IMR-90 (cell line): ENCODE data around the gene TKFC. TPM values are rescaled to one million over a fixed set of nuclear protein-coding genes. Genes with fewer than 3 reads are reported as not detected.

Experiments
- ATAC-seq: fragments of 200-7000 bp; cut with Tn5 transposase; 2 replicates; pipeline ENCODE4 v1.9.1; 2020; ENCODE audit warnings: low read depth, mild to moderate bottlenecking, moderate library complexity
- BruUV-seq: library from RNA; stranded (reverse); fragments of 400-500 nt; replicated peaks from 2 replicates; lab custom pipeline; 2021; lab: Mats Ljungman, UMichigan
- CTCF ChIA-PET: fragments of 300-600 bp; formaldehyde crosslinking; extraction: SDS; loops from one replicate; lab custom pipeline; 2021; ENCODE audit warnings: antibody characterized with exemption; lab: Yijun Ruan, JAX
- POLR2A ChIA-PET: fragments of 300-600 bp; sonication (Branson Sonifier 250); formaldehyde crosslinking; loops from one replicate; lab custom pipeline; 2022; ENCODE audit warnings: antibody characterized with exemption; ENCODE audit not compliant: unreplicated experiment; lab: Charles Lee
- DNase-seq: peaks from one replicate; pipeline ENCODE4 v3.0.0; 2013
- H2AFZ ChIP-seq: replicated peaks from 2 replicates; pipeline ENCODE3; 2013; ENCODE audit warnings: low read length, mild to moderate bottlenecking; ENCODE audit not compliant: poor library complexity
- H2AK5ac ChIP-seq: 2 replicates; pipeline ENCODE4 v1.6.1; 2013; ENCODE audit warnings: low read depth, low read length, inconsistent platforms
- H2AK9ac ChIP-seq: replicated peaks from 2 replicates; pipeline ENCODE3; 2013; ENCODE audit warnings: mild to moderate bottlenecking, low read depth, low read length, moderate library complexity; ENCODE audit not compliant: poor library complexity
- H2BK120ac ChIP-seq: 2 replicates; pipeline ENCODE4 v1.6.1; 2013; ENCODE audit warnings: low read depth, low read length, inconsistent platforms
- H2BK15ac ChIP-seq: 3 replicates; pipeline ENCODE4 v1.6.1; 2013; ENCODE audit warnings: low read depth, low read length, inconsistent platforms
- H2BK20ac ChIP-seq: 2 replicates; pipeline ENCODE4 v1.6.1; 2013; ENCODE audit warnings: low read depth, mild to moderate bottlenecking, inconsistent platforms, low read length, moderate library complexity
- H2BK5ac ChIP-seq: 2 replicates; pipeline ENCODE4 v1.6.1; 2013; ENCODE audit warnings: mild to moderate bottlenecking, low read depth, low read length, inconsistent platforms; ENCODE audit not compliant: poor library complexity, severe bottlenecking
- H3K14ac ChIP-seq: replicated peaks from 2 replicates; pipeline ENCODE4 v1.6.1; 2013; ENCODE audit warnings: low read depth, low read length, inconsistent platforms
- H3K18ac ChIP-seq: 2 replicates; pipeline ENCODE4 v1.6.1; 2013; ENCODE audit warnings: low read depth, low read length, control low read depth
- H3K23ac ChIP-seq: 2 replicates; pipeline ENCODE4 v1.6.1; 2013; ENCODE audit warnings: low read depth, low read length, inconsistent platforms
- H3K27ac ChIP-seq: 2 replicates; pipeline ENCODE4 v1.5.1; 2013; ENCODE audit warnings: mild to moderate bottlenecking, control low read depth, low read length; ENCODE audit not compliant: insufficient read depth
- H3K27me3 ChIP-seq: 2 replicates; pipeline ENCODE4 v1.6.1; 2013; ENCODE audit warnings: low read length; ENCODE audit not compliant: control insufficient read depth, insufficient read depth
- H3K36me3 ChIP-seq: 2 replicates; pipeline ENCODE4 v1.6.1; 2013; ENCODE audit warnings: low read length, mixed read lengths; ENCODE audit not compliant: control insufficient read depth, insufficient read depth
- H3K4ac ChIP-seq: 2 replicates; pipeline ENCODE4 v1.6.1; 2013; ENCODE audit warnings: low read depth, low read length, inconsistent platforms
- H3K4me1 ChIP-seq: 2 replicates; pipeline ENCODE4 v1.6.1; 2013; ENCODE audit warnings: low read length, mixed read lengths; ENCODE audit not compliant: control insufficient read depth, insufficient read depth
- H3K4me2 ChIP-seq: 2 replicates; pipeline ENCODE4 v1.6.1; 2013; ENCODE audit warnings: low read depth, mild to moderate bottlenecking, control low read depth, low read length, moderate library complexity
- H3K4me3 ChIP-seq: 2 replicates; pipeline ENCODE4 v1.5.1; 2013; ENCODE audit warnings: low read depth, mild to moderate bottlenecking, control low read depth, low read length, moderate library complexity; ENCODE audit not compliant: insufficient read depth
- H3K56ac ChIP-seq: 2 replicates; pipeline ENCODE4 v1.6.1; 2013; ENCODE audit warnings: low read length, inconsistent platforms; ENCODE audit not compliant: insufficient read depth; ENCODE audit errors: extremely low read depth
- H3K79me1 ChIP-seq, 2 experiments: 2 replicates each; pipeline ENCODE4 v1.6.1; 2013; ENCODE audit warnings: low read length in 2 of 2, inconsistent platforms in 1 of 2, low read depth in 1 of 2
- H3K9ac ChIP-seq: 2 replicates; pipeline ENCODE4 v1.6.1; 2013; ENCODE audit warnings: low read depth, low read length, control low read depth
- H3K9me1 ChIP-seq: 2 replicates; pipeline ENCODE4 v1.6.1; 2013; ENCODE audit warnings: low read length, inconsistent platforms; ENCODE audit not compliant: insufficient read depth
- H3K9me3 ChIP-seq: 2 replicates; pipeline ENCODE4 v1.6.1; 2013; ENCODE audit warnings: low read length; ENCODE audit not compliant: control insufficient read depth, insufficient read depth
- H4K20me1 ChIP-seq: 2 replicates; pipeline ENCODE4 v1.6.1; 2013; ENCODE audit warnings: low read length, inconsistent platforms; ENCODE audit not compliant: insufficient read depth
- H4K5ac ChIP-seq: 2 replicates; pipeline ENCODE4 v1.6.1; 2013; ENCODE audit warnings: mild to moderate bottlenecking, low read depth, low read length, control low read depth
- H4K8ac ChIP-seq, 2 experiments: 2 replicates each; pipeline ENCODE4 v1.6.1; 2013; ENCODE audit warnings: low read depth in 2 of 2, low read length in 2 of 2, control low read depth in 1 of 2, inconsistent platforms in 1 of 2
- H4K91ac ChIP-seq: 2 replicates; pipeline ENCODE4 v1.6.1; 2013; ENCODE audit warnings: low read depth, low read length, inconsistent platforms; ENCODE audit not compliant: insufficient read depth
- BHLHE40 ChIP-seq: fragments of 150-350 bp; IDR thresholded peaks from 2 replicates; pipeline ENCODE4 v1.6.1; 2016; ENCODE audit warnings: mild to moderate bottlenecking, low read depth, low read length
- CEBPB ChIP-seq: IDR thresholded peaks from 2 replicates; pipeline ENCODE4 v1.6.1; 2012; ENCODE audit warnings: low read depth, low read length, improper control_type of control experiment
- CHD1 ChIP-seq: IDR thresholded peaks from 2 replicates; pipeline ENCODE4 v1.6.1; 2012; ENCODE audit warnings: low read depth, low read length, improper control_type of control experiment
- MAFK ChIP-seq: IDR thresholded peaks from 2 replicates; pipeline ENCODE4 v1.6.1; 2012; ENCODE audit warnings: low read depth, low read length, improper control_type of control experiment
- MAZ ChIP-seq: IDR thresholded peaks from 2 replicates; pipeline ENCODE4 v1.6.1; 2012; ENCODE audit warnings: low read depth, mild to moderate bottlenecking, low read length, improper control_type of control experiment, moderate library complexity, borderline replicate concordance
- MXI1 ChIP-seq: IDR thresholded peaks from 2 replicates; pipeline ENCODE4 v1.6.1; 2012; ENCODE audit warnings: low read depth, mild to moderate bottlenecking, low read length, moderate library complexity, borderline replicate concordance
- NFE2L2 ChIP-seq: fragments of 150-350 bp; IDR thresholded peaks from 2 replicates; pipeline ENCODE4 v1.6.1; 2016; ENCODE audit warnings: low read depth, mild to moderate bottlenecking, low read length
- POLR2A ChIP-seq: IDR thresholded peaks from 2 replicates; pipeline ENCODE4 v1.6.1; 2012; ENCODE audit warnings: mild to moderate bottlenecking, low read depth, low read length
- RAD21 ChIP-seq: IDR thresholded peaks from 2 replicates; pipeline ENCODE4 v1.6.1; 2012; ENCODE audit warnings: low read length, improper control_type of control experiment
- RCOR1 ChIP-seq: IDR thresholded peaks from 2 replicates; pipeline ENCODE4 v1.6.1; 2012; ENCODE audit warnings: mild to moderate bottlenecking, low read length, improper control_type of control experiment; ENCODE audit not compliant: insufficient replicate concordance
- RFX5 ChIP-seq: IDR thresholded peaks from 2 replicates; pipeline ENCODE4 v1.8.0; 2012; ENCODE audit warnings: low read depth, mild to moderate bottlenecking, low read length, moderate library complexity
- SMC3 ChIP-seq: fragments of 150-350 bp; IDR thresholded peaks from 2 replicates; pipeline ENCODE4 v1.6.1; 2016; ENCODE audit warnings: low read depth, mild to moderate bottlenecking, antibody characterized with exemption, low read length, moderate library complexity
- WGBS, 2 experiments: methylation state at CpG; one replicate each; pipeline versions ENCODE4 v1.1.5 to v1.1.7; 2013; ENCODE audit warnings: missing lambda C conversion rate in 2 of 2; ENCODE audit not compliant: insufficient read length in 1 of 2; ENCODE audit errors: extremely low coverage in 2 of 2; 5-methylcytosine and 5-hydroxymethylcytosine counted together
- dilution Hi-C: fragments of 300-500 bp; cut with HindIII; formaldehyde crosslinking; loops from one replicate; pipeline ENCODE4 v1.14.3; 2018; ENCODE audit warnings: low sequenced_read_pairs; ENCODE audit not compliant: unreplicated experiment
- in situ Hi-C: fragments of 300-500 bp; cut with MboI; formaldehyde crosslinking; loops from 3 replicates; pipeline ENCODE4 v1.14.3; 2019; ENCODE audit warnings: low sequenced_read_pairs, inconsistent platforms, mixed read lengths
- intact Hi-C: fragments of 100-400 bp; cut with micrococcal nuclease; formaldehyde crosslinking; loops from 2 replicates; pipeline ENCODE4 v1.10.0; 2022
- polyA plus RNA-seq, 3 experiments: library from polyadenylated mRNA; depleted of rRNA; stranded (reverse); fragments of >200 nt; gene quantifications; 2 replicates each; pipeline ENCODE4 v1.2.3, GENCODE V29; 2012; ENCODE audit warnings: low replicate concordance in 1 of 3
- total RNA-seq: library from RNA; depleted of rRNA; stranded (reverse); fragments of >200 nt; gene quantifications from 2 replicates; pipeline ENCODE4 v1.2.3, GENCODE V29; 2012
- TF ChIP-seq, protein P1 (sequence below): conservative IDR thresholded peaks from 2 replicates; pipeline ENCODE4 v1.5.1; 2012; ENCODE audit warnings: mild to moderate bottlenecking, low read depth, low read length, improper control_type of control experiment
- TF ChIP-seq, protein P2 (sequence below): fragments of 150-350 bp; IDR thresholded peaks from 2 replicates; pipeline ENCODE4 v1.6.1; 2017; ENCODE audit warnings: mild to moderate bottlenecking, antibody characterized with exemption, low read length, low read depth

Gene TKFC
- total and polyA plus RNA-seq, 2 of the 4 experiments (the other 2 are of a cell fraction) = 10.4 to 30.8 TPM

DNA sequence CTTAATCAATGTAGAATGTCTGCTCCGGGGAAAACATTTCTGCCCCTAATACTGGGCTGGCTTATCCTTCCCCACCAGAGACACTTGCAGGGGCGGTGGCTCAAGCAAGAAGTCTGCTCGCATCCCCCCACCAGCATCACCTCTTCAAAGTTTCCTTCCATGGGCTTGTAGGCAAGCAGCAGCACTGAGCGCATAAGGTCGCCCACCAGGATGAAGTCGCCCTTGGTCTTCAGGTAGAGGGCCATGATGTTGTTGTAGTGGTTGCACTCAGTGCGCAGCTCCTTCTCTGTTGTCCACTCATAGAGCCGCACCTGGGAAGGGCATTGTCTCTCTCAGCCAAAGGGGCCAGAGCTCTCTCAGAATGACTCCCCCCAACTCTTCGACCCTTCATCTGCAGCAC lies 29.3 kb upstream of the TKFC start:
- no peak overlapping the region for H2AK9ac ChIP-seq
- no peak overlapping the region for H2BK120ac ChIP-seq
- dilution Hi-C loops (no loop called here), intact Hi-C loops (no loop called here), in situ Hi-C loops (loop anchor here (25.0 kb wide), 1 partner anchor 1691 kb away; the partner anchor contains the start of gene OSBP)
- H3K14ac ChIP-seq = no peak overlapping the region
- H3K4me2 ChIP-seq = no peak overlapping the region
- no peak overlapping the region for H3K23ac ChIP-seq
- H3K9me3 ChIP-seq = no peaks in the 10 kb centered on the region
- H2BK5ac ChIP-seq = no peak overlapping the region
- no CpG with 5 or more reads among the region's 9 CpGs for WGBS, 2 experiments
- peaks cover 12% of the 10 kb centered on the region; the same call in 1 of the 2 replicates for H3K9me1 ChIP-seq
- peaks cover 17 to 40% of the 10 kb centered on the region in 2 experiments for H3K79me1 ChIP-seq
- no peak overlapping the region for H2AK5ac ChIP-seq
- H3K27me3 ChIP-seq = no peaks in the 10 kb centered on the region
- peaks cover 80% of the 10 kb centered on the region for H3K36me3 ChIP-seq
- no peak overlapping the region for H4K5ac ChIP-seq
- no peak overlapping the region for H3K4me3 ChIP-seq
- H4K91ac ChIP-seq = no peak overlapping the region
- BruUV-seq = no TSS peak
- TF ChIP-seq CHD1 = no peak
- no peak for TF ChIP-seq NFE2L2
- TF ChIP-seq BHLHE40 = no peak
- no peak for TF ChIP-seq MAFK
- no peak for TF ChIP-seq POLR2A
- no peak for TF ChIP-seq RCOR1
- no peak for TF ChIP-seq MXI1
- TF ChIP-seq, protein P1, sequence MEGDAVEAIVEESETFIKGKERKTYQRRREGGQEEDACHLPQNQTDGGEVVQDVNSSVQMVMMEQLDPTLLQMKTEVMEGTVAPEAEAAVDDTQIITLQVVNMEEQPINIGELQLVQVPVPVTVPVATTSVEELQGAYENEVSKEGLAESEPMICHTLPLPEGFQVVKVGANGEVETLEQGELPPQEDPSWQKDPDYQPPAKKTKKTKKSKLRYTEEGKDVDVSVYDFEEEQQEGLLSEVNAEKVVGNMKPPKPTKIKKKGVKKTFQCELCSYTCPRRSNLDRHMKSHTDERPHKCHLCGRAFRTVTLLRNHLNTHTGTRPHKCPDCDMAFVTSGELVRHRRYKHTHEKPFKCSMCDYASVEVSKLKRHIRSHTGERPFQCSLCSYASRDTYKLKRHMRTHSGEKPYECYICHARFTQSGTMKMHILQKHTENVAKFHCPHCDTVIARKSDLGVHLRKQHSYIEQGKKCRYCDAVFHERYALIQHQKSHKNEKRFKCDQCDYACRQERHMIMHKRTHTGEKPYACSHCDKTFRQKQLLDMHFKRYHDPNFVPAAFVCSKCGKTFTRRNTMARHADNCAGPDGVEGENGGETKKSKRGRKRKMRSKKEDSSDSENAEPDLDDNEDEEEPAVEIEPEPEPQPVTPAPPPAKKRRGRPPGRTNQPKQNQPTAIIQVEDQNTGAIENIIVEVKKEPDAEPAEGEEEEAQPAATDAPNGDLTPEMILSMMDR = no peak
- no peak for TF ChIP-seq RFX5
- no peak for TF ChIP-seq SMC3
- no peak for TF ChIP-seq CEBPB
- TF ChIP-seq, protein P2, sequence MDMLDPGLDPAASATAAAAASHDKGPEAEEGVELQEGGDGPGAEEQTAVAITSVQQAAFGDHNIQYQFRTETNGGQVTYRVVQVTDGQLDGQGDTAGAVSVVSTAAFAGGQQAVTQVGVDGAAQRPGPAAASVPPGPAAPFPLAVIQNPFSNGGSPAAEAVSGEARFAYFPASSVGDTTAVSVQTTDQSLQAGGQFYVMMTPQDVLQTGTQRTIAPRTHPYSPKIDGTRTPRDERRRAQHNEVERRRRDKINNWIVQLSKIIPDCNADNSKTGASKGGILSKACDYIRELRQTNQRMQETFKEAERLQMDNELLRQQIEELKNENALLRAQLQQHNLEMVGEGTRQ = no peak
- TF ChIP-seq MAZ = no peak
- TF ChIP-seq RAD21 = no peak
- ATAC-seq (no peak), DNase-seq (no peak)
- H3K18ac ChIP-seq = no peak overlapping the region
- H2BK15ac ChIP-seq = no peak overlapping the region
- no peak overlapping the region for H4K8ac ChIP-seq
- POLR2A ChIA-PET = no interaction called here
- peaks cover 19% of the 10 kb centered on the region for H4K20me1 ChIP-seq
- H3K27ac ChIP-seq = no peak overlapping the region
- no peak overlapping the region for H3K56ac ChIP-seq
- H3K9ac ChIP-seq = no peak overlapping the region
- H3K4ac ChIP-seq = no peak overlapping the region
- no peak overlapping the region for H2AFZ ChIP-seq
- CTCF ChIA-PET = interaction anchor here (0.6 kb wide), 1 partner anchor 25 kb away, joined by 3 read pairs; no protein-coding TSS in a partner anchor
- H2BK20ac ChIP-seq = no peak overlapping the region
- no peaks in the 10 kb centered on the region; the same call in 1 of the 2 replicates for H3K4me1 ChIP-seq
